GM18507 (cell line): ENCODE data around the gene RUNX1.

Source experiments
- DNase-seq: peaks from one replicate; pipeline ENCODE4 v3.0.0; 2011; ENCODE audit warnings: low read depth; ENCODE audit not compliant: insufficient read length; ENCODE audit errors: extremely low spot score
- FAIRE-seq: peaks from 2 replicates; lab custom pipeline; 2011; peaks lifted over from hg19 to GRCh38; lab: Jason Lieb, UNC

The RUNX1 gene

GRCh38 chr21:35041122-35041521, 8.0 kb downstream of the RUNX1 start:
- no peak for DNase-seq

GRCh38 chr21:35039595-35040289, 9.4 kb downstream of the RUNX1 start:
- no peak for DNase-seq
- FAIRE-seq = no peak

More at GRCh38 chr21:35041122-35041521, 8.0 kb downstream of the RUNX1 start:
- no peak for FAIRE-seq

- FAIRE-seq = no peak
These were observed 10.3 kb downstream of the RUNX1 start for GRCh38 chr21:35038772-35039319.

GRCh38 chr21:35037384-35037765, 11.7 kb downstream of the RUNX1 start:
- no peak for DNase-seq
- no peak for FAIRE-seq

More at GRCh38 chr21:35038772-35039319, 10.3 kb downstream of the RUNX1 start:
- no peak for DNase-seq

- DNase-seq = no peak
- FAIRE-seq = no peak
These were observed 12.4 kb downstream of the RUNX1 start for GRCh38 chr21:35036465-35037383.

GRCh38 chr21:35035581-35035980, 13.5 kb downstream of the RUNX1 start:
- FAIRE-seq (no peak), DNase-seq (no peak)

- DNase-seq (no peak), FAIRE-seq (no peak)
These were observed 14.0 kb downstream of the RUNX1 start for GRCh38 chr21:35035116-35035515.

GRCh38 chr21:35034203-35034926, 14.7 kb downstream of the RUNX1 start:
- no peak for FAIRE-seq
- DNase-seq = no peak

- FAIRE-seq (no peak), DNase-seq (no peak)
These were observed 16.4 kb downstream of the RUNX1 start for GRCh38 chr21:35032474-35033263.

GRCh38 chr21:35028451-35028978, 20.6 kb downstream of the RUNX1 start:
- FAIRE-seq (no peak), DNase-seq (no peak)

- DNase-seq (no peak), FAIRE-seq (peak; percentile 44)
These were observed 21.3 kb downstream of the RUNX1 start for GRCh38 chr21:35027563-35028450.

GRCh38 chr21:35026617-35027562, 22.2 kb downstream of the RUNX1 start:
- DNase-seq (peak; percentile 44), FAIRE-seq (peak; percentile 94)

GRCh38 chr21:35026153-35026500, 23.0 kb downstream of the RUNX1 start:
- no peak for FAIRE-seq
- DNase-seq = no peak

- no peak for DNase-seq
- FAIRE-seq = no peak
These were observed 23.6 kb downstream of the RUNX1 start for GRCh38 chr21:35025206-35026152.

GRCh38 chr21:35024513-35024912, 24.6 kb downstream of the RUNX1 start:
- DNase-seq (no peak), FAIRE-seq (no peak)

GRCh38 chr21:35024071-35024420, 25.1 kb downstream of the RUNX1 start:
- FAIRE-seq = no peak

More at GRCh38 chr21:35024071-35024420, 25.1 kb downstream of the RUNX1 start:
- DNase-seq = no peak
